Erythroblast (primary cell): ENCODE measurements around the gene UFSP1.

Experiments
- GATA1 ChIP-seq: IDR thresholded peaks from 2 replicates; pipeline ENCODE4 v1.6.1; 2011; ENCODE audit warnings: low read depth, mild to moderate bottlenecking, control low read depth, low read length, moderate library complexity
- POLR2A ChIP-seq: IDR thresholded peaks from 2 replicates; pipeline ENCODE4 v1.6.1; 2011; ENCODE audit warnings: mild to moderate bottlenecking, low read length

DNA sequence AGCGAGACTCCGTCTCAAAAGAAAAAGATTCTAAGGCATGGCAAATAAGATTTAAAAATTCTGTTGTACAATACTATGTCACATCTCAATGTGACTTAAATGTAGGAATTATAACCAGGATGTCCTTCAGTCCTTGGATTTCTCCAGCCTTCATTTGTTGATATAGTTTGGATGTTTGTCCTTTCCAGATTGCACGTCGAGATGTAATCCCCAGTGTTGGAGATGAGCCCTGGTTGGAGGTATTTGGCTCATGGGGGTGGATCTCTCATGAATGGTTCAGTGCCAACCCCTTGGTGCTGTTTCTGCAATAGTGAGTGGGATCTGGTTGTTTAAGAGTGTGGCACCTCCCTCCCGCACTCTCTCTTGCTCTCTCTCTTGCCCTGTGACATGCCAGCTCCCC is 19.0 kb upstream of the UFSP1 start:
- TF ChIP-seq POLR2A = no peak
- no peak for TF ChIP-seq GATA1
